GM18951 (cell line): ENCODE data around the gene SPDYE2.
"Not testable (repeated sequence)": the region's sequence is repeated elsewhere in the genome, so short reads cannot be mapped to it uniquely, and the experiment has no call there.

Source experiments
- in situ Hi-C: fragments of 300-500 bp; cut with MboI; formaldehyde crosslinking; loops from one replicate; pipeline ENCODE4 v1.12.0; 2022; ENCODE audit warnings: low sequenced_read_pairs, mixed read lengths, inconsistent platforms; ENCODE audit not compliant: unreplicated experiment

The SPDYE2 gene

GRCh38 chr7:102596036-102596435, 45.0 kb downstream of the SPDYE2 start:
- in situ Hi-C loops, result not testable (repeated sequence)

DNA sequence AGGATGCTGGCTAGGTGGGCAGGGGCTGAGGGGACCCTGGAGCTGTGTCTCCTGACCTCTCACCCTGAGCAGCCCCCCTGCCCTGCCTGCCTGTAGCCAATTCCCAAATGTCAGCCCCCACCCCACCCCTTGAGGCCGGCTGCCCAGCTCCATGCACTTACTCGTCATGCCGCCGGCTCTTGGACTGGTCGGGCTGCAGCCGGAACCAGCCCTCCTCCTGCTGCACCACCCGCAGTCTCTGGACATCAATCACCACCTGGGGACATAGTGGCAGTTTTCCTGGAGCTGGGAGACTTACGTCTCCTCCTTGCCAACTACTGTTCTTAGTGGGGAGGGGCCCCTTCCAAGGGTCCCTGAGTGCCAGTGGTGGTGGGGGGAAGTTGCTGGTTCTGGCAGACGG, 48.7 kb downstream of the SPDYE2 start:
- in situ Hi-C loops, result not testable (repeated sequence)

GRCh38 chr7:102602317-102602716, 51.3 kb downstream of the SPDYE2 start:
- in situ Hi-C loops, result not testable (repeated sequence)

DNA sequence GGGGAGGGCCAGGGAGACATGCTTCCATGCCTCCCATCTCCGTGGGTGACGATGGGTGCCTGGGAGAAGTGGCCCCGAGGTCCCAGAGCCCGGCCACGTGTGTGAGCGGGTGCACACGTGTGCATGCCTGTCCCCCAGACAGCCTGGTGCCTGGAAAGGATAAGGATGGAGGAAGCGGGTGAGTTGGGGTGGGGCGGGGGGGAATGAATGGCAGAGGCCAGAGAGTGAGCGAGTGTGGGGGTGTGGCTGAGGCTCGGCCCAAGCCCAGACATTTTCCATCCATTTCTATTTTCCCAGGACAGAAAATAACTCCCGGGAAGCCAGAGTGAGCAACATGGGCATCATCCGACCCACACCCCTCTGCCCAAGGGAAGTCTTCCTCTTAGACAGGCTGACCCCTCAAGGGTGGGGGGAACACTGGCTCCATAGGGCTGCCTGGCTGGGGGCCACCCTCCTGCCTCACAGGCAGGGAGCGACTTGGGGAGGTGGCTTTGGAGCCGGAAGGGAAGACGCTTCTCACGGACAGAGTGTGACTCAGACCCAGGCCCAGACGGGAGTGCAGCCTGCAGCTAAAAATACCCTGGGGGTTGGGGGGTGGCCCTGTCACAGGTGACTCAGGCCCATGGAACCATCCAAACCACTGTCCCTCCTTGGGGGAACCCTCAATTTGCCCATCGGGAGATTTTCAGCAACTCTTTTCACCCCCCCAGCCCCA, 53.6 kb downstream of the SPDYE2 start:
- in situ Hi-C loops, result not testable (repeated sequence)

GRCh38 chr7:102606848-102607247, 55.8 kb downstream of the SPDYE2 start:
- in situ Hi-C loops, result not testable (repeated sequence)

DNA sequence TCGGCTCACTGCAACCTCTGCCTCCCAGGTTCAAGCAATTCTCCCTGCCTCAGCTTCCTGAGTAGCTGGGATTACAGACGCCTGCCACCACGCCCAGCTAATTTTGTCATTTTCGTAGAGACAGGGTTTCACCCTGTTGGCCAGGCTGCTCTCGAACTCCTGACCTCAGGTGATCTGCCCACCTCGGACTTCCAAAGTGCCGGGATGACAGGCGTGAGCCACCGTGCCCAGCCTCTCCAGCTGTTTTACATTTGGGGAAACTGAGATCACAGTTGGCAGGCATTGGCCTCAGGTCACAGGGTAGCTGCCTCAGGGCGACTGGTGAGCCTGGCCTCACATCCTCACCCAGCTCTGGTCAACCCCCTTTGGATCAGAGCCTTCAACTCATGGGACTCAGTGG, 58.7 kb downstream of the SPDYE2 start:
- in situ Hi-C loops, result loop anchor here (10.0 kb wide), 1 partner anchor 85 kb away; no protein-coding TSS in a partner anchor

DNA sequence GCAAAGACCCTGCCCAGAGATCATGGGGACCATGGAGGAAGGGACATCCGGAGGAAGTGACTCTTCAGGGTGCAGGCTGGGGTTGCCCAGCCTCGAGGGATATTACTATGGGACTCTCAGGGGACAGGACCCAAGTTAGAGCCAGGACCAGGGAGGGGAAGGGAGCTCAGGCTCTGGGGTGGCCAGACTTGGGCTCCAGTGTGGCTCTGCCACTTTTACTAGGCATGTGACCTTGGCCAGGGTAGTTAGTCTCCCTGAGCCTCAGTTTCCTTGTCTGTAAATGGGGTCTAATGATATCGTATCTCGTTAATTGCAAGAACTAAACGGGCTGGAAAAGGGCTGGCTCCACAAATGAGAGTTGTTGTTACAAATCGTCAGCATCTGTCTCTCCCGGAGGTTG, 59.4 kb downstream of the SPDYE2 start:
- in situ Hi-C loops, result loop anchor here (10.0 kb wide), 1 partner anchor 86 kb away; no protein-coding TSS in a partner anchor

DNA sequence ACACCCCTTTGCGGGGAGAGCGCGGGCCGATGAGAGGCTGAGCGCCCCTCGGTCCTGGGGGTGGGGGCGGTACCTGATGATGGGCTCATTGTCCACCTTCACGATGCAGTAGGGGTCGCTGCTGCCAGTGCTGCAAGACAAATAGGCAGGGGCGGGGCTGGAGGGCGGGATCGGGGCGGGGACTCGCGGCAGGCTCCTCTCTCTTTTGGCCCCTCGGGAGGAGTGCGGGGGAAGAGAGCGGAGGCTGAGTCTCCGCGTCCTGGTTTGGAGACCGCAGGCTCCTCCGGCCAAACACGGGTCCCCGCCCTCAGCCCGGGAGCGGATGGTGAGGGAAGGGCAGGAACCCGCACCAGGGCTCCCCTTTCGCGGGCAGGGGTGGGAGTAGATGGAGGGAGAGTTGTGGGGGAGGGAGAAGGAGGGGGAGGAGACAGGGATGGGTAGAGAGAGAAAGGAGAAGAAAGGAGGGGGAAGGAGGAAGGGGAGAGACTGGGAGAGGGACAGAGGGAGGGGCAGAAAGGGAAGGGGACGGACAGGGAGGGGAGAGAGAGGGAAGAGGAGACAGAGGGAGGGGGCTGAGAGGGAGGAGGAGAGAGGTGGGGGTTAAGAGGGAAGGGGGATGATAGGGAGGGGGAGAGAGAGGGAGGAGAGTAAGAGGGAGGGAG, 60.1 kb downstream of the SPDYE2 start:
- in situ Hi-C loops, result loop anchor here (10.0 kb wide), 1 partner anchor 86 kb away; no protein-coding TSS in a partner anchor

DNA sequence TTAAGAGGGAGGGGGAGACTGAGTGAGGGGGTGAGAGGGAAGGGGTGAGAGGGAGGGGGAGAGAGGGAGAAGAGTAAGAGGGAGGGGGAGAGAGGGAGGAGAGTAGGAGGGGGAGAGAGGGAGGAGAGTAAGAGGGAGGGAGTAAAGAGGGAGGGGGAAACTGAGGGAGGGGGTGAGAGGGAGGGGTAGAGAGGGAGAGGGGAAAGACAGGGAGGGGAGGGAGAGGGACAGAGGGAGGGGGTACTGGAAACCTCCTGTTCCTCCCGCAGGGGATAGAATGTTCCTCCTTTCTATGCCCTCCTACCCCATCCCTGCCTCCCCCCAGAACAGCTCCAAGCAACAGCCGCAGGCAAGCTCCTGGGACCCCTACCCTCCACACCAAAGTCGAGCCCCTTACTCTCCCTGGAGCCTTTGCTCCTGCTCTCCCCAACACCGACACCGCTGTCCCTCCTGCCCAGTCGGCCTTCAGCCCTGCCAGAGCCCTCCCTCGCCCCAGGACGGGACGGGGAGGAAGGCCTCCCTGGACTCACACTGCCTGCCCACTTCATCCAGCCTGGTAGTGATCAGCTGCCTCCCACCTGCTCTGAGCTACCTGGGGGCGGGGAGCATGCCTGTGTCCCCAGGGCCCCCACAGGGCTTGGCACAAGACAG, 60.8 kb downstream of the SPDYE2 start:
- in situ Hi-C loops, result loop anchor here (10.0 kb wide), 1 partner anchor 87 kb away; no protein-coding TSS in a partner anchor
